Medulla oblongata (tissue), 1 donor: ENCODE data around the gene OXSR1.
A peak's percentile ranks its signal among the peaks of the same experiment; 100 is the strongest.
"Not testable (repeated sequence)": the region's sequence is repeated elsewhere in the genome, so short reads cannot be mapped to it uniquely, and the experiment has no call there.

ENCODE experiments used
- DNase-seq: peaks from one replicate; pipeline ENCODE4 v3.0.0-alpha.2; 2015; ENCODE audit errors: extremely low spot score

OXSR1 gene

DNA sequence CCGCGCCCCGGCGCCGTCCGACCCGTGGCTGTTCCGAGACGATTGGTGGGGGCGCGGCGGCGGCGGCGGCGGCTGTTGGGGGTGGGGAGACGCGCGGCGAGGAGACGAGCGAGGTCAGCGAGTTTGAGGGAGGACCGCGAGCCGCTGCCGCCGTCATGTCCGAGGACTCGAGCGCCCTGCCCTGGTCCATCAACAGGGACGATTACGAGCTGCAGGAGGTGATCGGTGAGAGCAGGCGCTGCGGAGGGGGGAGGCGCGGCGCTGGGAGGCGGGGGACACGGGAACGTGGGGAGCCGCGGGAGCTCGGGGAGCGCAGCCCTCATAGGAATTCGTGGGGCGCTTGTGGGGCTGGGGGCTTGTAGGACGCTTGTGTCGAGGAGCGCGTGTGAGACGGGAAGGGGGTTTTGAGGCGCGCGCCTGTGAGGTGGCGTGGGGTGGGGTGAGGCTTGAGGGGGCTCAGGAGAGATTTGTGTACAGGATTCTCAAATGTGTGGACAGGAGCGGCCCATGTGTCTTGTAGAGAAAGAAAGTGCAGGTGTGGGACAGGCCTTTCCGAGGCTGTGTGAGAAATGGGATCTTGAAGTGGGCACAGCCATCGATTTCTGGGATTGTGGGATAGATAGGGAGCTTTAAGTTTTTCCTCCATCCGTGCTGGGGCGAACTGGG, 518 bp downstream of the OXSR1 start:
- peak; percentile 52 for DNase-seq

DNA sequence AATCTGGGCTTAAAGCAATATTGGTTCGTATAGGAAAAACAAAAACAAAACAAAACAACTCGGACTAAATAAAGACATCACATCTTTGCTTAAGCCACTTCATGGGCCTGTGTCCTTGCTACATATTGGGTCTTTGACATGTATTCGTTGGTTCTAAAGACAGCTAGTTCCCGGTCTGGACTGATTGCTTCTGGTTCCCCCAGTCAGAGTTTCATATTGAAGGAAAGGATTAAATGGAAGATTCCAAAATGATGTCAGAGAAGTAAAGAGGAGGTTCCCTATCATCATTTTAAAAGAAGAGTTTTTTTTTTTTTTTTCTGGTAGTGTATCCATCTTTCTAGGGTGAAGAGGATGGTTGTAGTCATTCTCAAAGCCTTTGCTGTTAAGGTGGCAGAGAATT, 2.3 kb downstream of the OXSR1 start:
- DNase-seq: no peak

DNA sequence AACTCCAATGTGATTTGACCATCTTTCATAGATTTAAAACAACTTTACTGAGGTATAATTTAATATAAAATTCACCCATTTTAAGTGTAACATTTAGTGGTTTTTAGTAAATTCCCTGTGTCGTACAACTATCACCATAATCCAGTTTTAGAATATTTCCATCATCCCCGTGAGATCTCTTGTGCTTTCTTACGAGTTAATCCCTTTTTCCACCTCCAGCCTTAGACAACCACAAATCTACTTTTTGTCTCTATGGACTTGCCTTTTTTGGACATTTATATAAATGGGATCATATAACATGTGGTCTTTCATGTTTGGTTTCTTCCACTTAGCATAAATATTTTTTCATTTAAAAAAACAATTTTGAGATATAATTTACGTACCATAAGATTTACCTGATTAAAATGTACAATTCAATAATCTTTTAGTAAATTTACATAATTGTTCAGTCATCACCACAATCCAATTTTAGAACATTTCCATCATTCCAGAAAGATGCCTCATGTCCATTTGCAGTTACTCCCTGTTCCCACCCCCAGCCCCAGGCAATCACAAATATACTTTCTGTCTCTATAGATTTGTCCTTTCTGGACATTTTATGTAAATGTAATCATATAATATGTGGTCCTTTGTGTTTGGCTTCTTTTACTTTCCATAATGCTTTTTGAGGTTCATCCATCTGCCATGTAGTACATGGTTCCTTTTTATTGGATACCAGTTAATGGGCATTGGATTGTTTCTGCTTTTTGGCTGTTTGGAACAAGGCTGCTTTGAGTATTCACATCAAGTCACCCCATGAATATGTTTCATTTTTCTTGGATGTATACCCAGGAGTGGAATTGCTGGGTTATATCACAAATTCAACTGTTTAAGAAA, 3.1 kb downstream of the OXSR1 start:
- DNase-seq: no peak

DNA sequence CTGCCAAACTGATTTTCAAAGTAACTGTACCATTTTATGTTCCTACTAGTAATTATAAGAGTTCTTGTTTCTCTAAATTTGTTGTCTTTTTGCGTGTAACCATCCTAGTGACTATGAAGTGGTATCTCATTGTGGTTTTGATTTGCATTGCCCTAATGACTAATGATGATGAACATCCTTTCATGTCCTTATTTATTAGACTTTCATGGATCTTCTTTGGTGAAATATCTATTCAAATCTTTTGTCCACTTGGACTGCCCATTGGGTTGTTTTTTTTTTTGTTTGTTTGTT, 3.6 kb downstream of the OXSR1 start:
- DNase-seq: no peak

DNA sequence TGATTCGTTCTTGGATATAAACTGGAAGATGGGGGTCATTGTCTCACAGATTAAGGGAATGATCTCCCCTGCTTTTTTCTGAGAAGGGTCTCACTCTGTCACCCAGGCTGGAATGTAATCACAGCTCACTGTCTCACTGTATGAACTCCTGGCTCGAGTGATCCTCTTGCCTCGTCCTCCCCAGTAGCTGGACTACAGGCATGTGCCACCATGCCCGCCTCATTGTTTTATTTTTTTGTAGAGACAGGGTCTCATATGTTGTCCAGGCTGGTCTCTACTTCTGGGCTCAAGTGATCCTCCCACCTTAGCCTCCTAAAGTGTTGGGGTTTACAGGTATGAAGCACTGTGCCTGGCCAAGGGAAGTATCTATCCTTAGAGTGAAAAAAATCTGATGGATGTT, 5.4 kb downstream of the OXSR1 start:
- DNase-seq: no peak

DNA sequence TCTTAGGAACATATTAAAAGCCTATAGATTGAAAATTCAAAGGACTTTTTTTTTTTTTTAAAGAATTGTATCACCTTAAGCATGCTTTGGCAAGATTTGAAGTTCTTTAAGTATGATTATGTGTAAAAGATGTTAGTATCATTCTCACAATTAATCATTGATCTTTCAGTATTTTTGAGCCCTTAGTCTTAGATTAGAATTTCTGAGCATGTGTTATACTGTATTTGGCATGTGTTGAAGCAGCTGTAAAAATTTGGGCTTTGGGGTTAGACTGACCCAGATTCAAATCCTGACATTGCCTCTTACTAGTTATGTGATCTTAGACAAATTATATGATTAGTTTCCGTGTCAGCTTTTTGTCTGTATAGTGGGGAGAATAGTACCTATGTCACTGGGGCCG, 6.3 kb downstream of the OXSR1 start:
- DNase-seq: no peak

DNA sequence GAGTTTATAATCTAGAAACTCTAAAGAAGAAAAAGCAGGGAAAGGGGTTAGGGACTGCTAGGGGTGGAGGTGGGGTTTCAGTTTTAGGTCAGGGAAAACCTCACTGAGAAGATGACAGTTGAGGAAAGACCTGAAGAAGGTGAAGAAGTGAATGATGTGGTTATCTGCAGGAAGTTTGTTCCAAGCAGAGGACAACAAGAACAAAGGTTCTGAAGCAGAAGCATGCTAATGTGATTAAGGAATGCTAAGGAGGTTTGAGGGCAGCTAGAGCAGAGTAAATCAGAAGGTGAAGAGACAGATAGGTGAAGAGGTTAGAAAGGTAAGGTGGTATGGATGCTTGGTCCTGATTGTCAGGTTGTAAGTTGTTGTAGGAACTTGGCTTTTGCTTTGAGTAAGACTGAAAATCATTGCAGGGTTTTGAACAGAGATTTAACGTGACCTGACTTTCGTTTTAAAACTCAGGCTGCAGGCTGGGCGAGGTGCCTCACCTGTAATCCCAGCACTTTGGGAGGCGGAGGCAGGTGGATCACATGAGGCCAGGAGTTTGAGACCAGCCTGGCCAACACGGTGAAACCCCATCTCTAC, 8.6 kb downstream of the OXSR1 start:
- no peak for DNase-seq

DNA sequence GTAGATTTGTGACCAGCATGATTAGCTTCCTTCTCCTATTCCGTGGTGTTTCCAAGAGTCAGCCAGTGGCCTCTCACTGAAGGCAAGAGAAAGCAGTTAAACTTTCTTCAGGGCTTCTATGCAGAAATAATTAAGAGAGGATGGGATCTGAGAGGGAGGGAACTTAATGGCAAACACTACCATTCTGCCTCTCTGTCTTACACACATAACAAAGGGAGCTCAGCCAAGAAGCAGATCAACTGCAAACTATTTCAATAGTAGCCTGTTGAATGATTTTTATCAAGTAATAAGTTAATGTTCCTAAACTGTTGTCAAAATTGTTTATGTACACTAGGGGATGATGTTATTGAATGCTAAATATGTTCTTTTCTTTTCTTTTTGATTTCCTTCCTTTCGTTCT, 11.8 kb downstream of the OXSR1 start:
- peak; percentile 7 for DNase-seq

DNA sequence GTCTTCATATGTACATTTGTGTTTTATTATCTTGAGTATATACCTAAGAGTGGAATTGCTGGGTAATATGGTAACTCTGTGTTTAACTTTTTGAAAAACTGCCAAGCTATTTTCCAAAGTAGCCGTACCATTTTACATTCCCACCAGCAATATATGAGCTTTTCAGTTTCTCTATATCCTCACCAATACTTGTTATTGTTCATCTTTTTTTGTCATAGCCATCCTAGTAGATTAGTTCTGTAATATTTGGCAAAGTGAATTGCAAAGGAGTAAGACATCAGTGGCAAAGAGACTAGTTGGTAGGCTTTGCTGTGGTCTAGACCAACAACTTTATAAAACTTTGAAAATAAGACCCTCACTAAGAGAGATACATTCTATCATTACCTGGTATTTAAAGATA, 21.4 kb downstream of the OXSR1 start:
- no peak for DNase-seq

DNA sequence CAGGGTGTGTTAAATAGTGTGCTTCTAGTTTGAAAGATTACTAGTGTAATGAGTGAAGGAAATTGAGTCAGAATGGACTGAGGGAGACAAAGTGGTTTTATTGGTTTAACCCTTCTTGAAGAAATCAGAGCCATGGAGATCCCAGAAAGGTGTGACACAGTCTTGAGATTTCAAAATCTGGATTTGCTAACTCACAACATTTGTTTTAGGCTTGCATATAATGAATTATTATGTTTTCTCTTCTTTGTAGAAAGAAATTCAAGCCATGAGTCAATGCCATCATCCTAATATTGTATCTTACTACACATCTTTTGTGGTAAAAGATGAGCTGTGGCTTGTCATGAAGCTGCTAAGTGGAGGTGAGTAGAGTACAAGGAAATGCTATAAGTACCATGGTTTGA, 25.1 kb downstream of the OXSR1 start:
- no peak for DNase-seq

DNA sequence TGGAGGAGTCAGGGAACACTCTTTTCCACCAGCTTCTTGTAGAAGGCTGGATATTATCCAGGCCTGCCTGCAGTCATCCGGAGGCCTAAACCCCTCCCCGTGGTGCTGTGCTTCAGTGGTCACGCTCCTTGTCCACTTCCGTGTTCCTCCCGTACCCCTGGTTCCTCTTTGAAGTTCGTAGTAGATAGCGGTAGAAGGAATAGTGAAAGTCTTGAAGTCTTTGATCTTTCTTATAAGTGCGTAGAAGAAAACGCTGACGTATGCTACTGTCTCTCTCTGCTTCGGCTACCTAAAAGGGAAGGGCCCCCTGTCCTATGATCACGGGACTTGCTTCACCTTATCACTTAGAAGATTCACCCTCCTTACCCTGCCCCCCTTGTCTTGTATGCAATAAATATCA, 37.6 kb downstream of the OXSR1 start:
- DNase-seq: not testable (repeated sequence)

DNA sequence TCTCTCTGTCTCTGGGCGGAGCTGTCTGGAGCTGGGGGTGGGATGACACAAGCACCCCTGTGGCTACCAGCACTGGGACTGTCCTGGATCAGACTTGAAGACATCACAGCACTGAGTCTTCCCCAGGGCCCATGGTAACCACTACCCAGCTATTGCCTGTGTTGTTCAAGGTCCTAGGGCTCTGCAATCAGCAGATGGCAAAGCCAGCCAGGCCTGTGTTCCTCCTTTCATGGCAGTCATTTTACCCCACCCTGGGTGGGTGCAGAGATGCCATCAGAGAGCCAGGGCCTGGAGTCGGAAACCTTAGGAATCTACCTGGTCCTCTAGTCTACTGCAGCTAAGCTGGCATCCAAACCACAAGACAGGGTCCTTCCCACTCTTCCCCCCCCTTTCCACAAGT, 38.4 kb downstream of the OXSR1 start:
- DNase-seq: no peak

DNA sequence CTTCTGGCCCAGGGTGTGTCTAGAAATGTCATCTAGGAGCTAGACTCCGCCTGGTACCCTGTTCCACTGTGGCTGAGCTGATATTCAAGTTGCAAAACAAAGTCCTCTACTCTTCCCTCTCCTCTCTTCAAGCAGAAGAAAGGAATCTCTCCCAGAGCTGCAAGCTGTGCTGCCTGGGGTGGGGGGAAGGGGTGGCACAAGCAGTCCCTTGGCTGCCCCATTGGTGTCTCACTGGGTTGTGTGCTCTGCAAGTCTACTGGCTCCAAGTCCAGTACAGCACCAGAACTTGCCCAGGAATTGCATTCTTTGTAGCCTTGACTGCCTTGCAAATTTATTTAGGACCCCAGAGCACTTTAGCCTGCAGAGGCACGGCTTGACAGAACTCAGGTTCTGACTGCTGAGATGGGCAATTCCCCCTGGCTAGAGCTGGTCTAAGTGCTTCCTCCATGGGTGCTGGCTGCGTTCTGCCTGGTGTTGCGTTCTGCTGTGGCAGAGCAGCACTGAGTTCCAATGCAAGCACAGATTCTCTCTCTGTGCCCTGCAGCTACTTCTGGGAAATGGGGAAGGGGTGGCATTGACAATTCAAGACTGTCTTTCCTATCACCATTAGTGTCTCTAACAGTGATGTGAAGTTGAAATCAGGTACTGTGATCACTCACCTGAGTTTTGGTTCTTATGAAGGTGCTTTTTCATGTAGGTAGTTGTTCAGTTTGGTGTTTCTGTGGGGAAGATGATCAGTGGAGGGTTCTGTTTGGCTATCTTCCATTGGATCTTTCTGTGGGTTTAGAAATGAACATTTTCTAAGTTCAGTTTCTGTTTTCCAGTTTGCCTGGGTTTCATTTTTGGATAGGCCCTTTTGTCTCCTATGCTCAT, 39.5 kb downstream of the OXSR1 start:
- DNase-seq: no peak

DNA sequence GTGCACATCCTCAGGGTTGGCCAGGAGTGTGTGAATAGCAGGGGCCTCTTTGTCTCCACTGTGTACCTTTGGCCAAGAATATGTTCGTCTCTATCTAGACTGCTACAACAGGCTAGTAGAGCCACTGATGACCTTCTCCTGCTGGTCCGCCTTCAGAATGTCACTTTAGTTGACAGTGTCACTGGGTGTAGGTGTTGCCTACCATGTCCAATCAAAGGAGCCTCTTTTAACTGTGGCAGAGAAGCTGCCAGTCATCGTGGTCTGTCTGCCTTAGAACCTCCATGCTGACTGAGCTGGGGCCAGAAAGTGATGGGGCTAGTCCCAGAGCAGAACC, 40.1 kb downstream of the OXSR1 start:
- DNase-seq: no peak

DNA sequence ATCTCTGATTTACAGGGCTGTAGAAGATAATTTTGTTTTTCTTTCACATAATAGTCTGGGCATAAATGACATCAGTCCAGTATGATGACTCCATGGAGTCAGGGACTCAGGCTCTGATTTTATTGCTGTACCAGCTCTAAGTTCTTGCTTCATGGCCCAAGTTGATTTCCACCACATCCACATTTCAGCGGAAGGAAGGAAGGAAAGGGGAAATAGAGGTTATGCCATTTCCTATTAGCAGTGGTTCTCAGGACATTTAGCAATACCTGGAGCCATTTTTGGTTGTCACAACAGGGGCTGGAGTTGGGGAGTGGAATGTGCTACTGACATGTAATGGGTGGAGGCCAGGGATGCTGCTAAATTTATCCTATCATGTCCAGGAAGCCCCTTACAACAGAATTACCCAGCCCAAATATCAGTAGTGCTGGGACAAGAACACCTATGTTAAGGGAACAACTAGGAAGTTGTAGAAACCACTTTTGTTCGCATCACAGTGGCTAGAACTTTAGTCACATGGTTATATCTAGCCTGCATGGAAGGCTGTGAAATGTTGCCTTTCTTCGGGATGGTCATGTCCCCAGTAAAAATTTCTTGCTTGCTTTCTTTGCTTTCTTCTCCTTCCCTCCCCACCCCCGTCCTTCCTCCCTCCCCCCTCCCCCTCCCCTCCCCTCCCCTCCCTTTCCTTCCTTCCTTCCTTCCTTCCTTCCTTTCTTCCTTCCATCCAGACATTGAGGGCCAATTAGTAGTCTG, 42.1 kb downstream of the OXSR1 start:
- no peak for DNase-seq

DNA sequence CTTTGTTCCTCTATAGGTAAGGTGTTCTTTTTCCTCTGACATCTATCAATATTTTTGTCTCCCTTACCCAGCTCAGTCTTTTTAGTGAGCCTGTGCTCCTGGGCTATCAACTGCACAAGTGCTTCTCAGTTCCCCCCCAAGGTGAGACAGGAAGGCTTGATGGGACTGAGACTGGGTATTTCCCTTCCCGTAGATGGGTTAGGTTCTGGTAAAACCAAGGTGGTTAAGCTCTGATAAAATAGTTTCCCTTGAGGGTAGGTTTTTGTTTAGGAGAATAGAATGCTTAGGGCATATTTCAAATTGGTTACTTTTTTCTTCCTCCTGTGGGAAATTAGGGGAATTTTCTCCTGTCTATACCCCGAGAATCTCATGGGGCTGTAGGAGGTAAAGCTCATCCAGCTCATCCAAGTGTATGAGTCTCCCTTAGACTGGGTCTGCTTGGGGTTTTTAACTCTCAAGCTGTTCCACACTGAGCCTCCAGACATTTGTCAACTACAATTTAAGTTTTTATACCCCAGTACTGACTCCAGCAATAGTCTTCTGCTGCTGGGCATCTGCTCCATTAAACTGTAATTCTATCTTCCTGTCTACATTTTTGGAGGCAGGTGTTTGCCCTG, 44.9 kb downstream of the OXSR1 start:
- DNase-seq: no peak

DNA sequence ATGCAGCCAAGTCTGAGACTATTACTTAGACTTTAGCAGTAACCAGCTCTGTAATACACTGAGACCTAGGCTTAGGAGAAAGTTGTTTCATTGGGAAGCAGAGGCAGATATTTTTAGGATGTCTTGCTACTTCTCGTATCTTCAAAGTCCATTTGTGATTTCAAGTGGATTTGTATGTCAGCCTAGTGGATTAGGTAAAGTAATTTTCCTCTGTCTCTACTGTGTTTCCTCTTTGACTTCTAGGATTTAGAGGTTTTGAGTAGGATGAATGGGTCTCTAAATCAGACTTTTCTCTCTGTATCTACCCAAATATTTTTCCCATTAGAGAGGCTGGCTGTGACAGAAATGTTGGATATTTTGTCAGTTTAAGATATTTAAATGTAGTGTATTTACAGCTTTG, 46.8 kb downstream of the OXSR1 start:
- DNase-seq: no peak

DNA sequence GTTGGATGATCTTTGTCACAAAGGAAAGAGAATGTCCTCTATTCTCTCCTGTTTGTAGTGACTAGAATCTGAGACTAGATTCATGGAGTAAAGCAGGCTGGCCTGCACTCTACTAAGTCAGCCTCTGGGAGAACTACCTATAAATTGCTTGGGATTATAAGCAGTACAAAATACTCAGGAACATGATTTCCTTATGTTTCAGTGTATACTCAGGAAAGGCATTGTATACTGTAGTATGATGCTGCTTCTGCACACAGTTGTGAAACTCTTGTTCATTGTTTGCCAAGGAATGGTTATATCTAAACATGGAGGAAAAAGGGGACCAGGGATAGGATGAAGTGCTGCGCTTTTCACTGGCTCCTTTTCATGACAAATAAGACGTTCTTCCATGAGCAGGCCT, 49.2 kb downstream of the OXSR1 start:
- no peak for DNase-seq

DNA sequence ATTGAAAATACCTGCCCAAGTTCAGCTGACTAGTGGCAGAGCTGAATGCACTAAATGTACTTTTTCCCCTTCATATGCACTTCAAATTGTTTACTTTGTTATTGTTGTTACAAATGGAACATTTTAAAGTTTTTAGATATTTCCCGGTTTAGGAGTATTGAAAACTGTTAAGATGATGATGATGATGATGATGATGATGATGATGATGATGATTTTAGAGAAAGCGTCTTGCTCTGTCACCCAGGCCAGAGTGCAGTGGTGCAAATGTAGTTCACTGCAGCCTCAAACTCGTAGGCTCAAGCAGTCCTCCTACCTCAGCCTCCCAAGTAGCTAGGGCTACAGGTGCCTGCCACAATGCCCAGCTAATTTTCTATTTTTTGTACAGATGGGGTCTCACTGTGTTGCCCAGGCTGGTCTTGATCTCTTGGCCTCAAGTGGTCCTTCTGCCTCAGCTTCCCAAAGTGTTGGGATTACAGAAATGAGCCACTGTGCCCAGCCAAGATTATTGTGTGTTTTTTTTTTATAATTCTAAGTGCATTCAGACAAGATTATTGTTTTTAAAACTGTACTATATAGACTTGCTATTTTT, 54.4 kb downstream of the OXSR1 start:
- no peak for DNase-seq

DNA sequence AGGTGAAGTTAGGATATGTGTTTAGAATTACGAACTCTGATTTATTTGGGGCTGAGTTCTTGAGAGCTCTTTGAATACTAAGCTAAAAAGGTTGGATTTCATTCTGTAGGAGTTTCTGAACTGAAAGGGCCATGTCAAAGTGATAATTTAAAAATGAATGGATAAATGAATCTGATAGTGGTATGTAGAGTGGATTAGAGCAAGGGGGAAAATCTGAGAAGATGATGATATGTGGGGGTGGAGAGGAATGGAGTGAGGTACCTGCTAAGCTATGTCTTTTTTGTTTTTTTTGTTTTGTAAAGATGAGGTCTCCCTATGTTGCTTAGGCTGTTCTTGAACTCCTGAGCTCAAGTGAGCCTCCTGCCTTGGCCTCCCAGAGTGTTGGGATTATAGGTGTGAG, 55.7 kb downstream of the OXSR1 start:
- no peak for DNase-seq
